Caco-2 (cell line): ENCODE measurements around the gene SNAP47. TPM values are rescaled to one million over a fixed set of nuclear protein-coding genes. Genes with fewer than 3 reads are reported as not detected.
"Not testable (repeated sequence)": the region's sequence is repeated elsewhere in the genome, so short reads cannot be mapped to it uniquely, and the experiment has no call there.

Experiments used
- BruUV-seq: library from RNA; stranded (reverse); fragments of 400-500 nt; replicated peaks from 2 replicates; lab custom pipeline; 2021; lab: Mats Ljungman, UMichigan
- CTCF ChIA-PET: fragments of 300-600 bp; sonication (Branson Sonifier 250); formaldehyde crosslinking; loops from one replicate; lab custom pipeline; 2022; ENCODE audit warnings: antibody characterized with exemption; lab: Charles Lee
- POLR2A ChIA-PET: fragments of 300-600 bp; sonication (Branson Sonifier 250); formaldehyde crosslinking; loops from one replicate; lab custom pipeline; 2022; ENCODE audit warnings: antibody characterized with exemption; lab: Charles Lee
- DNase-seq, 2 experiments: peaks; one replicate each; pipeline versions ENCODE4 v3.0.0 to v3.0.0-alpha.2; 2020 to 2022
- H3K27me3 ChIP-seq: replicated peaks from 2 replicates; pipeline ENCODE4 v1.6.0; 2011; ENCODE audit warnings: low read length; ENCODE audit not compliant: control insufficient read depth, insufficient read depth
- H3K36me3 ChIP-seq: 2 replicates; pipeline ENCODE4 v1.5.1; 2011; ENCODE audit warnings: low read length; ENCODE audit not compliant: control insufficient read depth, insufficient read depth
- H3K4me1 ChIP-seq: fragments of 250-450 bp; sonication (Bioruptor Pico); 2 replicates; pipeline ENCODE4 v1.5.1; 2020; ENCODE audit warnings: mild to moderate bottlenecking
- H3K4me3 ChIP-seq: 2 replicates; pipeline ENCODE4 v1.5.1; 2011; ENCODE audit warnings: low read depth, mild to moderate bottlenecking, control low read depth, low read length
- H3K9me3 ChIP-seq: fragments of 250-450 bp; sonication (Bioruptor Pico); 2 replicates; pipeline ENCODE4 v1.5.1; 2020; ENCODE audit warnings: mild to moderate bottlenecking, moderate library complexity
- H3K27ac Mint-ChIP-seq: one replicate; pipeline ENCODE4 v1.8.0; 2022; ENCODE audit warnings: mixed read lengths; ENCODE audit not compliant: unreplicated experiment
- H3K27me3 Mint-ChIP-seq: one replicate; pipeline ENCODE4 v1.8.0; 2022; ENCODE audit warnings: mixed read lengths; ENCODE audit not compliant: insufficient read depth, unreplicated experiment
- H3K36me3 Mint-ChIP-seq: one replicate; pipeline ENCODE4 v1.8.0; 2022; ENCODE audit warnings: mild to moderate bottlenecking, mixed read lengths; ENCODE audit not compliant: insufficient read depth, unreplicated experiment
- H3K4me1 Mint-ChIP-seq: one replicate; pipeline ENCODE4 v1.8.0; 2022; ENCODE audit warnings: low read depth, mixed read lengths; ENCODE audit not compliant: unreplicated experiment
- H3K4me3 Mint-ChIP-seq: one replicate; pipeline ENCODE4 v1.8.0; 2022; ENCODE audit warnings: mild to moderate bottlenecking, moderate library complexity, mixed read lengths; ENCODE audit not compliant: unreplicated experiment
- H3K9me3 Mint-ChIP-seq: one replicate; pipeline ENCODE4 v1.8.0; 2022; ENCODE audit warnings: mixed read lengths; ENCODE audit not compliant: unreplicated experiment
- CTCF ChIP-seq, 2 experiments: fragments of 200-600 bp in 1 of 2; IDR thresholded peaks; 1 replicate in 1 of 2; 2 replicates in 1 of 2; pipeline versions ENCODE4 v1.5.1 to v1.8.0; 2011 to 2022; ENCODE audit warnings: antibody characterized with exemption in 1 of 2, control low read depth in 1 of 2, inconsistent platforms in 1 of 2, low read depth in 1 of 2, low read length in 1 of 2, mild to moderate bottlenecking in 1 of 2, moderate library complexity in 1 of 2; ENCODE audit not compliant: insufficient read depth in 1 of 2, severe bottlenecking in 1 of 2, unreplicated experiment in 1 of 2
- intact Hi-C: fragments of 100-400 bp; cut with micrococcal nuclease; formaldehyde crosslinking; loops from one replicate; pipeline ENCODE4 v1.10.0; 2022; ENCODE audit not compliant: unreplicated experiment
- total RNA-seq: library from RNA; stranded (reverse); gene quantifications from 2 replicates; pipeline ENCODE4 v1.2.3, GENCODE V29; 2022

SNAP47 gene
- total RNA-seq, 1 experiment from 2014 or later, result 29.1 TPM

GRCh38 chr1:227707846-227708245, 27.4 kb upstream of the SNAP47 start:
- no peak overlapping the region for H3K4me3 ChIP-seq
- no peak for DNase-seq
- Mint-ChIP-seq H3K36me3 (no peaks in the 10 kb centered on the region), H3K4me1 (no peaks in the 10 kb centered on the region), H3K27me3 (no peaks in the 10 kb centered on the region), H3K9me3 (peaks cover 37% of the 10 kb centered on the region), H3K4me3 (no peak overlapping the region), H3K27ac (no peak overlapping the region)
- no peaks in the 10 kb centered on the region for H3K36me3 ChIP-seq
- no peaks in the 10 kb centered on the region for H3K27me3 ChIP-seq
- H3K4me1 ChIP-seq, result no peaks in the 10 kb centered on the region
- POLR2A ChIA-PET, result no interaction called here
- 0 out of 2 replicates have a peak, but pooled peaks cover 3% of the 10 kb centered on the region for H3K9me3 ChIP-seq
- no TSS peak for BruUV-seq
- no peak for TF ChIP-seq CTCF (IDR thresholded peaks at IDR 0.05; ENCODE audit: insufficient read depth in 1 of 2, low read depth in 1 of 2, low read length in 1 of 2, severe bottlenecking in 1 of 2, unreplicated experiment in 1 of 2)
- CTCF ChIA-PET, result no interaction called here
- intact Hi-C loops, result no loop called here

GRCh38 chr1:227709451-227709850, 25.8 kb upstream of the SNAP47 start:
- Histone ChIP-seq H3K4me3 (no peak overlapping the region), H3K9me3 (0 out of 2 replicates have a peak, but pooled peaks cover 3% of the 10 kb centered on the region), H3K4me1 (no peaks in the 10 kb centered on the region), H3K36me3 (no peaks in the 10 kb centered on the region), H3K27me3 (no peaks in the 10 kb centered on the region)
- Mint-ChIP-seq H3K27ac (no peak overlapping the region), H3K4me3 (no peak overlapping the region), H3K36me3 (no peaks in the 10 kb centered on the region), H3K9me3 (peaks cover 33% of the 10 kb centered on the region), H3K27me3 (no peaks in the 10 kb centered on the region), H3K4me1 (no peaks in the 10 kb centered on the region)
- TF ChIP-seq CTCF (IDR thresholded peaks at IDR 0.05; ENCODE audit: insufficient read depth in 1 of 2, low read depth in 1 of 2, low read length in 1 of 2, severe bottlenecking in 1 of 2, unreplicated experiment in 1 of 2), result no peak
- CTCF ChIA-PET, result no interaction called here
- no peak for DNase-seq
- BruUV-seq, result no TSS peak
- intact Hi-C loops, result no loop called here
- POLR2A ChIA-PET, result no interaction called here

- H3K4me3 ChIP-seq, BruUV-seq, CTCF ChIA-PET, H3K9me3 ChIP-seq, H3K27me3 Mint-ChIP-seq, H3K27ac Mint-ChIP-seq, H3K36me3 Mint-ChIP-seq, intact Hi-C loops, H3K4me1 Mint-ChIP-seq, H3K36me3 ChIP-seq, DNase-seq, POLR2A ChIA-PET, H3K4me1 ChIP-seq, H3K4me3 Mint-ChIP-seq, H3K27me3 ChIP-seq: not testable (repeated sequence)
- peaks cover 39% of the 10 kb centered on the region for H3K9me3 Mint-ChIP-seq
Observed at GRCh38 chr1:227710474-227710873, 24.8 kb upstream of the SNAP47 start.

GRCh38 chr1:227712648-227713047, 22.6 kb upstream of the SNAP47 start:
- H3K36me3 Mint-ChIP-seq, result no peaks in the 10 kb centered on the region
- no peaks in the 10 kb centered on the region for H3K4me1 ChIP-seq
- ChIA-PET POLR2A (no interaction called here), CTCF (no interaction called here)
- no peak for DNase-seq
- no peaks in the 10 kb centered on the region for H3K36me3 ChIP-seq
- no peaks in the 10 kb centered on the region for H3K27me3 ChIP-seq
- no peaks in the 10 kb centered on the region for H3K27me3 Mint-ChIP-seq
- H3K4me3 Mint-ChIP-seq, result no peak overlapping the region
- H3K27ac Mint-ChIP-seq, result no peak overlapping the region
- no TSS peak for BruUV-seq
- TF ChIP-seq CTCF (IDR thresholded peaks at IDR 0.05; ENCODE audit: insufficient read depth in 1 of 2, low read depth in 1 of 2, low read length in 1 of 2, severe bottlenecking in 1 of 2, unreplicated experiment in 1 of 2), result no peak
- H3K4me1 Mint-ChIP-seq, result no peaks in the 10 kb centered on the region
- no peak overlapping the region for H3K4me3 ChIP-seq
- H3K9me3 ChIP-seq, result 0 out of 2 replicates have a peak, but pooled peaks cover 3% of the 10 kb centered on the region
- H3K9me3 Mint-ChIP-seq, result peaks cover 48% of the 10 kb centered on the region
- intact Hi-C loops, result no loop called here
